ENCODE results near the gene TRNAU1AP.
"Not testable (repeated sequence)": the region's sequence is repeated elsewhere in the genome, so short reads cannot be mapped to it uniquely, and the experiment has no call there.

TRNAU1AP gene

GRCh38 chr1:28577052-28577678, 24.3 kb downstream of the TRNAU1AP start:
- no peak overlapping the region for H3K27ac Mint-ChIP-seq
- H3K4me3 Mint-ChIP-seq = no peak overlapping the region
- peaks cover 32% of the 10 kb centered on the region for H3K4me1 Mint-ChIP-seq
- H3K27me3 Mint-ChIP-seq = no peaks in the 10 kb centered on the region
- no peaks in the 10 kb centered on the region for H3K9me3 Mint-ChIP-seq
- peaks cover 50% of the 10 kb centered on the region for H3K36me3 Mint-ChIP-seq
- CTCF ChIA-PET = interaction anchor here (1.6 kb wide), 1 partner anchor 217 kb away, joined by 3 read pairs; no protein-coding TSS in a partner anchor
- DNase-seq = no peak

- H3K4me1 Mint-ChIP-seq = peaks cover 39% of the 10 kb centered on the region
- H3K36me3 Mint-ChIP-seq = peaks cover 50% of the 10 kb centered on the region
- H3K9me3 Mint-ChIP-seq = no peaks in the 10 kb centered on the region
- no peak overlapping the region for H3K4me3 Mint-ChIP-seq
- no peak for DNase-seq
- CTCF ChIA-PET = interaction anchor here (0.6 to 1.6 kb wide), 3 partner anchors 25 to 218 kb away, joined by 3 to 4 read pairs (median 3); partner anchors contain the start of gene TRNAU1AP
- H3K27ac Mint-ChIP-seq = peak overlapping the region; percentile 13
- H3K27me3 Mint-ChIP-seq = no peaks in the 10 kb centered on the region
Observed at GRCh38 chr1:28577738-28578536, 25.1 kb downstream of the TRNAU1AP start.

- H3K36me3 Mint-ChIP-seq = peaks cover 48% of the 10 kb centered on the region
- H3K4me3 Mint-ChIP-seq = peak overlapping the region; percentile 28
- H3K27me3 Mint-ChIP-seq = no peaks in the 10 kb centered on the region
- H3K27ac Mint-ChIP-seq = peak overlapping the region; percentile 42
- no peak for DNase-seq
- H3K4me1 Mint-ChIP-seq = peaks cover 41% of the 10 kb centered on the region
- CTCF ChIA-PET = interaction anchor here (0.8 to 3.5 kb wide), 6 partner anchors 24 to 298 kb away, joined by 3 to 18 read pairs (median 4); partner anchors contain the start of gene TRNAU1AP
- no peaks in the 10 kb centered on the region for H3K9me3 Mint-ChIP-seq
Observed at GRCh38 chr1:28578696-28579218, 25.9 kb downstream of the TRNAU1AP start.

- CTCF ChIA-PET = interaction anchor here (0.8 to 3.5 kb wide), 4 partner anchors 23 to 298 kb away, joined by 3 to 18 read pairs (median 4); no protein-coding TSS in a partner anchor
- peak overlapping the region; percentile 85 for H3K4me3 Mint-ChIP-seq
- no peaks in the 10 kb centered on the region for H3K27me3 Mint-ChIP-seq
- H3K27ac Mint-ChIP-seq = peak overlapping the region; percentile 89
- H3K4me1 Mint-ChIP-seq = peaks cover 41% of the 10 kb centered on the region
- H3K9me3 Mint-ChIP-seq = no peaks in the 10 kb centered on the region
- peaks cover 48% of the 10 kb centered on the region for H3K36me3 Mint-ChIP-seq
- DNase-seq = no peak
Observed at GRCh38 chr1:28579401-28579800, 26.5 kb downstream of the TRNAU1AP start.

GRCh38 chr1:28580722-28581530, 28.0 kb downstream of the TRNAU1AP start:
- H3K27ac Mint-ChIP-seq = peak overlapping the region; percentile 89

GRCh38 chr1:28581531-28582247, 28.8 kb downstream of the TRNAU1AP start:
- peak overlapping the region; percentile 85 for H3K4me3 Mint-ChIP-seq
- DNase-seq = peak; percentile 95
- no peaks in the 10 kb centered on the region for H3K27me3 Mint-ChIP-seq
- H3K36me3 Mint-ChIP-seq = peaks cover 41% of the 10 kb centered on the region
- H3K4me1 Mint-ChIP-seq = peaks cover 41% of the 10 kb centered on the region
- no peaks in the 10 kb centered on the region for H3K9me3 Mint-ChIP-seq
- peak overlapping the region; percentile 89 for H3K27ac Mint-ChIP-seq
- CTCF ChIA-PET = interaction anchor here (0.5 to 3.5 kb wide), 11 partner anchors 10 to 460 kb away, joined by 3 to 18 read pairs (median 4); partner anchors contain the start of genes RCC1, TAF12 and YTHDF2

More at GRCh38 chr1:28580722-28581530, 28.0 kb downstream of the TRNAU1AP start:
- no peaks in the 10 kb centered on the region for H3K9me3 Mint-ChIP-seq
- H3K27me3 Mint-ChIP-seq = no peaks in the 10 kb centered on the region
- peaks cover 41% of the 10 kb centered on the region for H3K4me1 Mint-ChIP-seq
- H3K4me3 Mint-ChIP-seq = peak overlapping the region; percentile 85
- CTCF ChIA-PET = interaction anchor here (0.7 to 3.5 kb wide), 14 partner anchors 10 to 332 kb away, joined by 3 to 18 read pairs (median 4); partner anchors contain the start of genes RCC1, TAF12 and YTHDF2
- H3K36me3 Mint-ChIP-seq = peaks cover 42% of the 10 kb centered on the region
- DNase-seq = peak; percentile 75

GRCh38 chr1:28582248-28582615, 29.3 kb downstream of the TRNAU1AP start:
- H3K4me3 Mint-ChIP-seq = peak overlapping the region; percentile 85
- peaks cover 36% of the 10 kb centered on the region for H3K36me3 Mint-ChIP-seq
- peak overlapping the region; percentile 89 for H3K27ac Mint-ChIP-seq
- peaks cover 39% of the 10 kb centered on the region for H3K4me1 Mint-ChIP-seq
- CTCF ChIA-PET = interaction anchor here (0.5 to 3.5 kb wide), 8 partner anchors 11 to 459 kb away, joined by 3 to 18 read pairs (median 4); partner anchors contain the start of gene TAF12
- no peaks in the 10 kb centered on the region for H3K9me3 Mint-ChIP-seq
- no peaks in the 10 kb centered on the region for H3K27me3 Mint-ChIP-seq
- no peak for DNase-seq

GRCh38 chr1:28586585-28587391, 33.9 kb downstream of the TRNAU1AP start:
- H3K27ac Mint-ChIP-seq, DNase-seq, CTCF ChIA-PET, H3K9me3 Mint-ChIP-seq, H3K4me3 Mint-ChIP-seq, H3K36me3 Mint-ChIP-seq: not testable (repeated sequence)
- H3K4me1 Mint-ChIP-seq = peaks cover 14% of the 10 kb centered on the region
- peaks cover 16% of the 10 kb centered on the region for H3K27me3 Mint-ChIP-seq

- H3K9me3 Mint-ChIP-seq = no peaks in the 10 kb centered on the region
- H3K36me3 Mint-ChIP-seq = peaks cover 2% of the 10 kb centered on the region
- CTCF ChIA-PET = no interaction called here
- no peak within 1 kb of the TSS for H3K27ac Mint-ChIP-seq
- peaks cover 9% of the 10 kb centered on the region for H3K4me1 Mint-ChIP-seq
- H3K4me3 Mint-ChIP-seq = peak within 1 kb of the TSS; percentile 74
- H3K27me3 Mint-ChIP-seq = peaks cover 34% of the 10 kb centered on the region
- DNase-seq = peak; percentile 44
Observed at GRCh38 chr1:28591708-28592320, 38.9 kb downstream of the TRNAU1AP start, which contains the start of gene RAB42. Gene RAB42, plus strand, starts transcription at chr1:28592265. Its CDS starts 247 bp downstream, at chr1:28592512.

GRCh38 chr1:28592321-28593071, 39.6 kb downstream of the TRNAU1AP start:
- H3K9me3 Mint-ChIP-seq = no peaks in the 10 kb centered on the region
- H3K4me3 Mint-ChIP-seq = peak overlapping the region; percentile 74
- H3K27me3 Mint-ChIP-seq = peaks cover 34% of the 10 kb centered on the region
- no peak overlapping the region for H3K27ac Mint-ChIP-seq
- DNase-seq = no peak
- CTCF ChIA-PET = no interaction called here
- H3K36me3 Mint-ChIP-seq = peaks cover 2% of the 10 kb centered on the region
- H3K4me1 Mint-ChIP-seq = peaks cover 9% of the 10 kb centered on the region

GRCh38 chr1:28593988-28594356, 41.1 kb downstream of the TRNAU1AP start:
- H3K36me3 Mint-ChIP-seq, H3K4me3 Mint-ChIP-seq, H3K9me3 Mint-ChIP-seq, DNase-seq, H3K27ac Mint-ChIP-seq, CTCF ChIA-PET: not testable (repeated sequence)
- Mint-ChIP-seq H3K27me3 (peaks cover 34% of the 10 kb centered on the region), H3K4me1 (peaks cover 12% of the 10 kb centered on the region)
